HG03039 (cell line): ENCODE data around the gene UBE4B.
"Not testable (repeated sequence)": the region's sequence is repeated elsewhere in the genome, so short reads cannot be mapped to it uniquely, and the experiment has no call there.

ENCODE experiments used
- ATAC-seq: cut with Tn5 transposase; IDR thresholded peaks from one replicate; pipeline ENCODE4 v1.9.1; 2021; ENCODE audit warnings: mild to moderate bottlenecking, moderate library complexity; ENCODE audit not compliant: unreplicated experiment

Gene UBE4B

GRCh38 chr1:10070206-10070605, 37.4 kb downstream of the UBE4B start:
- ATAC-seq = no peak

- ATAC-seq = no peak
Measured at GRCh38 chr1:10071640-10072039, 38.9 kb downstream of the UBE4B start.

- not testable (repeated sequence) for ATAC-seq
Measured at GRCh38 chr1:10073371-10073770, 40.6 kb downstream of the UBE4B start.

GRCh38 chr1:10074059-10074851, 41.5 kb downstream of the UBE4B start:
- ATAC-seq = no peak

- no peak for ATAC-seq
Measured at GRCh38 chr1:10074852-10075730, 42.3 kb downstream of the UBE4B start.

GRCh38 chr1:10075732-10076131, 43.0 kb downstream of the UBE4B start:
- ATAC-seq = no peak

- no peak for ATAC-seq
Measured at GRCh38 chr1:10078494-10078893, 45.7 kb downstream of the UBE4B start.

GRCh38 chr1:10080523-10080922, 47.8 kb downstream of the UBE4B start:
- ATAC-seq = no peak

GRCh38 chr1:10082785-10083479, 50.2 kb downstream of the UBE4B start:
- ATAC-seq = no peak

- ATAC-seq = no peak
Measured at GRCh38 chr1:10084045-10084444, 51.3 kb downstream of the UBE4B start.

GRCh38 chr1:10085076-10085475, 52.3 kb downstream of the UBE4B start:
- no peak for ATAC-seq

GRCh38 chr1:10087210-10087609, 54.5 kb downstream of the UBE4B start:
- ATAC-seq = no peak

GRCh38 chr1:10101929-10102328, 69.2 kb downstream of the UBE4B start:
- no peak for ATAC-seq

GRCh38 chr1:10103193-10103592, 70.4 kb downstream of the UBE4B start:
- no peak for ATAC-seq

- ATAC-seq = no peak
Measured at GRCh38 chr1:10104834-10105233, 72.1 kb downstream of the UBE4B start.

- no peak for ATAC-seq
Measured at GRCh38 chr1:10105484-10105883, 72.7 kb downstream of the UBE4B start.

- no peak for ATAC-seq
Measured at GRCh38 chr1:10106241-10106640, 73.5 kb downstream of the UBE4B start.

GRCh38 chr1:10106756-10107475, 74.2 kb downstream of the UBE4B start:
- ATAC-seq = no peak

- ATAC-seq = not testable (repeated sequence)
Measured at GRCh38 chr1:10107476-10107847, 74.7 kb downstream of the UBE4B start.

GRCh38 chr1:10108134-10108663, 75.4 kb downstream of the UBE4B start:
- ATAC-seq = no peak
